HEK293T (cell line): ENCODE results near the gene UCMA.

Experiments used
- BHLHE40 ChIP-seq: fragments of 450-650 bp; IDR thresholded peaks from 2 replicates; pipeline ENCODE4 v1.6.1; 2016; ENCODE audit warnings: mild to moderate bottlenecking, moderate library complexity, borderline replicate concordance
- FOXA1 ChIP-seq: fragments of 450-650 bp; IDR thresholded peaks from 2 replicates; pipeline ENCODE4 v1.6.1; 2016; ENCODE audit warnings: mild to moderate bottlenecking
- FOXK2 ChIP-seq: fragments of 450-650 bp; IDR thresholded peaks from 2 replicates; pipeline ENCODE4 v1.6.1; 2016; ENCODE audit warnings: mild to moderate bottlenecking
- LEF1 ChIP-seq: fragments of 450-650 bp; IDR thresholded peaks from 2 replicates; pipeline ENCODE4 v1.6.1; 2017; ENCODE audit warnings: mild to moderate bottlenecking, borderline replicate concordance
- NFRKB ChIP-seq: fragments of 450-650 bp; IDR thresholded peaks from 2 replicates; pipeline ENCODE4 v1.6.1; 2016; ENCODE audit warnings: mild to moderate bottlenecking, moderate library complexity
- SP1 ChIP-seq: fragments of 450-650 bp; IDR thresholded peaks from 2 replicates; pipeline ENCODE4 v1.6.1; 2017
- TARDBP ChIP-seq: fragments of 450-650 bp; IDR thresholded peaks from 2 replicates; pipeline ENCODE4 v1.6.1; 2016

GRCh38 chr10:13219685-13220670 is 14.2 kb downstream of the UCMA start:
- TF ChIP-seq FOXA1 (no peak), BHLHE40 (no peak), TARDBP (no peak), SP1 (no peak), FOXK2 (no peak), LEF1 (no peak), NFRKB (no peak)
